B cell (primary cell): ENCODE results near the gene ANKRD31. TPM values are rescaled to one million over a fixed set of nuclear protein-coding genes. Genes with fewer than 3 reads are reported as not detected.

ENCODE experiments used
- ATAC-seq: fragments of 200-7000 bp; cut with Tn5 transposase; one replicate; pipeline ENCODE4 v1.10.0; 2021; ENCODE audit warnings: low read depth, mild to moderate bottlenecking, moderate number of reproducible peaks, moderate library complexity
- CTCF ChIA-PET: fragments of 350-600 bp; sonication (Branson Sonifier 250); formaldehyde crosslinking; loops from one replicate; lab custom pipeline; 2021; ENCODE audit warnings: antibody characterized with exemption, inconsistent platforms; lab: Charles Lee
- POLR2A ChIA-PET: fragments of 350-600 bp; sonication (Branson Sonifier 250); formaldehyde crosslinking; loops from one replicate; lab custom pipeline; 2021; ENCODE audit warnings: antibody characterized with exemption; lab: Charles Lee
- DNase-seq: peaks from one replicate; pipeline ENCODE4 v3.0.0; 2013
- H2AFZ ChIP-seq: 2 replicates; pipeline ENCODE4 v1.6.1; 2012; ENCODE audit warnings: mild to moderate bottlenecking, low read depth, low read length; ENCODE audit not compliant: insufficient read depth, poor library complexity, severe bottlenecking
- H3K27ac ChIP-seq, 2 donors: 1 replicate in 1 of 2; 2 replicates in 1 of 2; pipeline ENCODE4 v1.5.1; 2012 to 2013; ENCODE audit warnings: low read length in 2 of 2, mild to moderate bottlenecking in 2 of 2, moderate library complexity in 1 of 2
- H3K27me3 ChIP-seq, 4 experiments: fragments of 200-600 bp in 1 of 4; sonication (generic) in 1 of 4; replicated peaks in 1 of 4; 1 replicate in 2 of 4; 2 replicates in 2 of 4; pipeline versions ENCODE4 v1.6.1 to v1.7.0; 2013 to 2016; ENCODE audit warnings: low read length in 3 of 4, mild to moderate bottlenecking in 2 of 4, mixed read lengths in 1 of 4, moderate library complexity in 1 of 4; ENCODE audit not compliant: insufficient read depth in 4 of 4, control insufficient read depth in 3 of 4; ENCODE audit errors: control extremely low read depth in 1 of 4
- H3K36me3 ChIP-seq, 2 experiments: replicated peaks in 1 of 2; 1 replicate in 1 of 2; 2 replicates in 1 of 2; pipeline versions ENCODE4 v1.6.1 to v1.7.1; 2013; ENCODE audit warnings: low read length in 1 of 2; ENCODE audit not compliant: insufficient read depth in 2 of 2, control insufficient read depth in 1 of 2; ENCODE audit errors: control extremely low read depth in 1 of 2, extremely low read depth in 1 of 2
- H3K4me1 ChIP-seq, 2 donors: fragments of 200-600 bp in 1 of 2; sonication (generic) in 1 of 2; 1 replicate in 1 of 2; 2 replicates in 1 of 2; pipeline versions ENCODE4 v1.5.1 to v1.6.1; 2013 to 2017; ENCODE audit warnings: low read length in 2 of 2; ENCODE audit not compliant: control insufficient read depth in 2 of 2, insufficient read depth in 2 of 2
- H3K4me2 ChIP-seq: replicated peaks from 2 replicates; pipeline ENCODE3; 2012; ENCODE audit warnings: mild to moderate bottlenecking, low read depth, low read length; ENCODE audit not compliant: poor library complexity, severe bottlenecking
- H3K4me3 ChIP-seq, 5 experiments: fragments of 200-600 bp in 1 of 5; sonication (generic) in 1 of 5; 1 replicate in 3 of 5; 2 replicates in 2 of 5; pipeline versions ENCODE4 v1.5.1 to v1.7.0; 2011 to 2016; ENCODE audit warnings: low read length in 4 of 5, mild to moderate bottlenecking in 4 of 5, low read depth in 2 of 5, control low read depth in 1 of 5, moderate library complexity in 1 of 5; ENCODE audit not compliant: insufficient read depth in 1 of 5; ENCODE audit errors: control extremely low read depth in 1 of 5, extremely low read depth in 1 of 5
- H3K79me2 ChIP-seq: fragments of 200-600 bp; sonication (generic); one replicate; pipeline ENCODE4 v1.6.0; 2016; ENCODE audit warnings: low read length; ENCODE audit not compliant: control insufficient read depth, insufficient read depth
- H3K9ac ChIP-seq: fragments of 200-600 bp; sonication (generic); 2 replicates; pipeline ENCODE4 v1.6.1; 2017; ENCODE audit warnings: mild to moderate bottlenecking, low read length, moderate library complexity
- H3K9me3 ChIP-seq, 3 donors: one replicate each; pipeline versions ENCODE4 v1.6.1 to v1.7.1; 2013; ENCODE audit warnings: low read length in 2 of 3; ENCODE audit not compliant: control insufficient read depth in 2 of 3, insufficient read depth in 1 of 3; ENCODE audit errors: control extremely low read depth in 1 of 3
- H4K20me1 ChIP-seq: 2 replicates; pipeline ENCODE4 v1.6.0; 2012; ENCODE audit warnings: mild to moderate bottlenecking, low read length; ENCODE audit not compliant: insufficient read depth, control insufficient read depth, poor library complexity, severe bottlenecking
- H3K27ac Mint-ChIP-seq: one replicate; pipeline ENCODE4 v1.8.0; 2021; ENCODE audit warnings: mixed read lengths
- H3K27me3 Mint-ChIP-seq: one replicate; pipeline ENCODE4 v1.8.0; 2021; ENCODE audit warnings: mixed read lengths
- H3K4me1 Mint-ChIP-seq: one replicate; pipeline ENCODE4 v1.8.0; 2021; ENCODE audit warnings: mixed read lengths
- H3K4me3 Mint-ChIP-seq: one replicate; pipeline ENCODE4 v1.8.0; 2021; ENCODE audit warnings: mixed read lengths
- H3K9me3 Mint-ChIP-seq: one replicate; pipeline ENCODE4 v1.8.0; 2022; ENCODE audit warnings: mixed read lengths; ENCODE audit not compliant: insufficient read depth
- EZH2 ChIP-seq: IDR thresholded peaks from 2 replicates; pipeline ENCODE4 v1.6.1; 2012; ENCODE audit warnings: borderline replicate concordance, low read depth, mild to moderate bottlenecking, moderate library complexity, low read length; ENCODE audit not compliant: insufficient read depth, poor library complexity, severe bottlenecking
- WGBS: methylation state at CpG from one replicate; pipeline ENCODE4 v1.1.5; 2013; ENCODE audit warnings: missing lambda C conversion rate; ENCODE audit not compliant: insufficient coverage; 5-methylcytosine and 5-hydroxymethylcytosine counted together
- intact Hi-C: fragments of 100-400 bp; cut with micrococcal nuclease; formaldehyde crosslinking; loops from one replicate; pipeline ENCODE4 v1.10.0; 2022
- polyA plus RNA-seq: library from polyadenylated mRNA; depleted of rRNA; stranded (reverse); fragments of >200 nt; gene quantifications from 2 replicates; pipeline ENCODE4 v1.2.3, GENCODE V29; 2012
- total RNA-seq, 2 donors: library from RNA; stranded (reverse); fragments of 120-200 nt in 1 of 2; gene quantifications; 1 replicate in 1 of 2; 2 replicates in 1 of 2; pipeline versions ENCODE4 v1.2.3 to v1.2.4, GENCODE V29; 2013 to 2022
- TF ChIP-seq, protein P1 (sequence below): fragments of 200-600 bp; IDR thresholded peaks from one replicate; pipeline ENCODE4 v1.8.0; 2022; ENCODE audit warnings: antibody characterized with exemption, mild to moderate bottlenecking

The ANKRD31 gene
- total and polyA plus RNA-seq, 2 donors (not counting 1 experiment from before 2014, with no cell fraction given) = 0.06 to 0.10 TPM

DNA sequence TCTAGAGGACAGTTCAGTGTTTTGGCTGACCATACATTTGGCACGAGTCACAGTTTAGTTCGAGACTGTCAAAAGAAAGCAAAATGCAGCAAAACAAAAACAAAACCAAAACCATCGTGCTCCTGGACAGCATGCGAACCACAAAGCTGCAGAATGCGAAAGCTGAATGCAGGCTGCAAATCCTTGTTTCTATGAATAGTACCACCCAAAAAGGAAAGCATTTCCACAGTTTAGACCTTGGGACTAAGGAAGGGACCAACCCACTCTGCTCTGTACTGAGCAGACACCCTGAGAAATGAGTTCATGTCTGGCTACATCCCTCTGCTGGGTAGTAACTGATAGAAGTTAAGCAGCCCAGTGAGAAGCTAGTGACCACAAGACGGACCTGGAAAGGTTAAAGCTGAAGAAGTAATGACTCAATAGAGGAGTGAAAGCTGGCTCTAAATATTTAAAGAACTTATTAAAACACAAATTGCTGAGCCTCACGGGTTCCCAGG lies 188.2 kb downstream of the ANKRD31 start:
- Histone ChIP-seq H3K27ac (no peak overlapping the region), H3K4me3 (no peak overlapping the region), H3K27me3 (peaks cover 0 to 30% (median 2%) of the 10 kb centered on the region in 4 experiments), H3K79me2 (no peaks in the 10 kb centered on the region), H3K36me3 (no peaks in the 10 kb centered on the region), H3K4me1 (peaks cover 6 to 7% of the 10 kb centered on the region in 2 donors), H3K4me2 (no peak overlapping the region), H4K20me1 (no peaks in the 10 kb centered on the region), H3K9ac (no peak overlapping the region), H3K9me3 (no peaks in the 10 kb centered on the region), H2AFZ (no peak overlapping the region)
- ATAC-seq = no peak
- DNase-seq = no peak
- TF ChIP-seq EZH2 = no peak
- TF ChIP-seq, protein P1, sequence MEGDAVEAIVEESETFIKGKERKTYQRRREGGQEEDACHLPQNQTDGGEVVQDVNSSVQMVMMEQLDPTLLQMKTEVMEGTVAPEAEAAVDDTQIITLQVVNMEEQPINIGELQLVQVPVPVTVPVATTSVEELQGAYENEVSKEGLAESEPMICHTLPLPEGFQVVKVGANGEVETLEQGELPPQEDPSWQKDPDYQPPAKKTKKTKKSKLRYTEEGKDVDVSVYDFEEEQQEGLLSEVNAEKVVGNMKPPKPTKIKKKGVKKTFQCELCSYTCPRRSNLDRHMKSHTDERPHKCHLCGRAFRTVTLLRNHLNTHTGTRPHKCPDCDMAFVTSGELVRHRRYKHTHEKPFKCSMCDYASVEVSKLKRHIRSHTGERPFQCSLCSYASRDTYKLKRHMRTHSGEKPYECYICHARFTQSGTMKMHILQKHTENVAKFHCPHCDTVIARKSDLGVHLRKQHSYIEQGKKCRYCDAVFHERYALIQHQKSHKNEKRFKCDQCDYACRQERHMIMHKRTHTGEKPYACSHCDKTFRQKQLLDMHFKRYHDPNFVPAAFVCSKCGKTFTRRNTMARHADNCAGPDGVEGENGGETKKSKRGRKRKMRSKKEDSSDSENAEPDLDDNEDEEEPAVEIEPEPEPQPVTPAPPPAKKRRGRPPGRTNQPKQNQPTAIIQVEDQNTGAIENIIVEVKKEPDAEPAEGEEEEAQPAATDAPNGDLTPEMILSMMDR = no peak
- Mint-ChIP-seq H3K4me1 (peaks cover 7% of the 10 kb centered on the region), H3K27ac (no peak overlapping the region), H3K27me3 (peaks cover 54% of the 10 kb centered on the region), H3K4me3 (no peak overlapping the region), H3K9me3 (no peaks in the 10 kb centered on the region)
- CTCF ChIA-PET = interaction anchor here (1.1 to 3.1 kb wide), 2 partner anchors 632 to 634 kb away, joined by 4 to 15 read pairs; no protein-coding TSS in a partner anchor
- POLR2A ChIA-PET = no interaction called here
- intact Hi-C loops = no loop called here
- 82% methylated on average over 2 of the region's 7 CpGs for WGBS

DNA sequence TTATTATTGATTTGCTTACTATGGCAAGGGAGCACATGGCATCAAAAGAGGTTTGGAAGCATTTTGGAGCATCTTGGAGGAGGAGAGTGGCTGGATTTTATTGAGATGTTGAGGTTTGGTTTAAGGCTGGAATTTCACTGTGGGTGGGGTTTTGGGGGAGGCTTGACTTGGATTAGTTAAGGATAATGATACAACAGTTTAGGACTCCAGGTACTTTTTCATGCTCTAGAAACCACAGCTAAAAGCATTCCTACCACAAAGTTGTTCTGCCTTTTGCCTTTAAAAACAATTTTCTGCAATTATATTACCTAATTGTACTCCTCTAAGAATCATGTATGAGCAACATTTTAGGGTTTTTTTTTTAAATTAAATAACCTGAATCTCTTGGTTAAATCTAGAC lies 189.3 kb downstream of the ANKRD31 start:
- Histone ChIP-seq H3K9me3 (no peaks in the 10 kb centered on the region), H3K79me2 (no peaks in the 10 kb centered on the region), H3K4me3 (no peak overlapping the region), H3K27me3 (peaks cover 0 to 27% (median 2%) of the 10 kb centered on the region in 4 experiments), H3K36me3 (no peaks in the 10 kb centered on the region), H3K4me1 (peaks cover 2 to 4% of the 10 kb centered on the region in 2 donors), H3K4me2 (no peak overlapping the region), H2AFZ (no peak overlapping the region), H3K27ac (no peak overlapping the region), H4K20me1 (no peaks in the 10 kb centered on the region), H3K9ac (no peak overlapping the region)
- no peak overlapping the region for H3K4me3 Mint-ChIP-seq
- peaks cover 7% of the 10 kb centered on the region for H3K4me1 Mint-ChIP-seq
- H3K27me3 Mint-ChIP-seq = peaks cover 56% of the 10 kb centered on the region
- ChIA-PET CTCF (no interaction called here), POLR2A (no interaction called here)
- no peak for DNase-seq
- no peak for ATAC-seq
- H3K9me3 Mint-ChIP-seq = no peaks in the 10 kb centered on the region
- no peak overlapping the region for H3K27ac Mint-ChIP-seq
- no peak for TF ChIP-seq EZH2
- TF ChIP-seq, protein P1 = no peak
- intact Hi-C loops = loop anchor here (2.0 kb wide), 1 partner anchor 217 kb away; no protein-coding TSS in a partner anchor
